SU-DHL-6 (cell line): Measurements from ENCODE around the gene CFAP74.

ENCODE experiments used
- CTCF ChIP-seq: fragments of 200-600 bp; sonication (generic); IDR thresholded peaks from one replicate; pipeline ENCODE4 v1.5.1; 2017; ENCODE audit warnings: antibody characterized with exemption, mild to moderate bottlenecking, low read length, moderate library complexity; ENCODE audit not compliant: insufficient read depth, poor library complexity, severe bottlenecking
- EZH2phosphoT487 ChIP-seq: fragments of 200-600 bp; sonication (generic), shearing (Covaris generic); conservative IDR thresholded peaks from 2 replicates; pipeline ENCODE4 v1.6.1; 2018; ENCODE audit warnings: mild to moderate bottlenecking, antibody characterized with exemption, low read length, moderate library complexity, mixed read lengths

GRCh38 chr1:2000432-2000831 is 3.2 kb downstream of the CFAP74 start:
- TF ChIP-seq CTCF, result no peak
- TF ChIP-seq EZH2phosphoT487, result no peak
